ENCODE measurements around the gene ASPN. TPM values are rescaled to one million over a fixed set of nuclear protein-coding genes. Genes with fewer than 3 reads are reported as not detected.
"Not testable (repeated sequence)": the region's sequence is repeated elsewhere in the genome, so short reads cannot be mapped to it uniquely, and the experiment has no call there.

Gene ASPN
- total and polyA plus RNA-seq, 4 donors = 6.4 to 11.4 (median 6.9) TPM

DNA sequence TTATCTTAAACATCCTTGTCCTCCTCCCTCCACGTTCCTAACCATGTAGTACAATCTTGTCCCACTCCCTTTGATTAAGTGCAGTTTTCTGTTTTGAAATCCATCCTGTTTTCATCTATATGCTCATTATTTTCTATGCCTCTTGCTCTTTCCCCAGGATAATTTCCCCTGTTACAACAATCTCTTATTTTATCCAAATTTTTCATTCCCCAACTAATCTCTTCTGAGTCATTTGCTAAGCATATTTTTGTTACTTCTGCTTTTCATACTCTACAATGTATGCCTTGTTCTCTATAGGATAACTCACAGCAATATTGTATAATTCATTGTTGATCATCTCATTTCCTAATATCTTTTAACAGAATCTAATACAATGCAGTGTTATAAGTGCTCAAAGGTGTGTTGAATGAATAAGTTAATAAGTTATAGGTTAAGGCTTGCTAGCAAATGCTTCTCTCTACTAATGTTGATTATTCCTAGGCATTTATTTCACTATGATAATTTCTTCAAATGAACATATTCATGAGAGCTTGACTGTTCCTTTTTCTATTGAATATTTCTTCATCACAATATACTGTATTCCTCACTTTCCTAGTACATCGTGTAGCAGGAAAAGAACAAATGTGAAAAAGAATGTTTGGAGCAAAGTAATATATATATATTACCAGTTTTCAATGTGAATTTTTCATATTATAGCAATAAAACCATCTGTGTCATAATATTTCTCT is 59.5 kb downstream of the ASPN start:
- no peaks in the 10 kb centered on the region for H3K36me3 ChIP-seq (ENCODE audit: control insufficient read depth in 4 of 4, insufficient read depth in 3 of 4, low read depth in 1 of 4, low read length in 3 of 4)
- H3K9ac ChIP-seq (ENCODE audit: low read depth in 1 of 2, low read length in 2 of 2) = no peak overlapping the region
- H3K9me3 ChIP-seq (ENCODE audit: control insufficient read depth in 4 of 4, low read length in 3 of 4) = no peaks in the 10 kb centered on the region
- H3K4me3 ChIP-seq (ENCODE audit: low read depth in 1 of 3, low read length in 3 of 3) = no peak overlapping the region
- WGBS = 91% methylated on average over 2 of the region's 2 CpGs
- DNase-seq (ENCODE audit: low spot score) = no peak
- H3K27me3 ChIP-seq (ENCODE audit: control insufficient read depth in 4 of 4, insufficient read depth in 4 of 4, low read length in 3 of 4) = no peaks in the 10 kb centered on the region
- no peak for TF ChIP-seq EGR1 (IDR thresholded peaks at IDR 0.05; ENCODE audit: low read depth in 2 of 2)
- no peak for TF ChIP-seq FOXA2 (IDR thresholded peaks at IDR 0.05)
- no peaks in the 10 kb centered on the region for H3K4me1 ChIP-seq (ENCODE audit: control insufficient read depth in 4 of 4, insufficient read depth in 4 of 4, low read length in 3 of 4)
- no peak overlapping the region for H3K27ac ChIP-seq (ENCODE audit: low read depth in 1 of 2, low read length in 2 of 2)

DNA sequence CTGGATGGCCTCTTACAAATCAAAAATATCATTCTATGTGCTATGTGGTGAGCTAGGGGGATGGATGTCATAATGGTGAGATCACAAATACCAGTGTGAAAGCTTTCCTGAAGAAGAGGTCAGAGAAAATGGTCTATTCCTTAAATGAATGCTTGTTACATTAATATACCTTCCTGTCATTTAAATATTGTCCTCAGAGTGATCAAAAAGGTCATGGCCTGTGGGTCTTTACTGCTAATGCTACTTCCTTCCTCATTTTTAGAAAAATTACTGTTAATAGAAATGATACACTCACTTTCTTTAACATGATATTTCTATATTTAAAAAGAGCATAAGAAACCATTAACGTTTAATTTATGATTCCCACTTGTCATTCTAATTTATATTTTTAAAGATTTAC is 67.7 kb downstream of the ASPN start:
- Histone ChIP-seq H3K4me1 (ENCODE audit: control insufficient read depth in 4 of 4, insufficient read depth in 4 of 4, low read length in 3 of 4) (no peaks in the 10 kb centered on the region), H3K9me3 (ENCODE audit: control insufficient read depth in 4 of 4, low read length in 3 of 4) (no peaks in the 10 kb centered on the region), H3K27ac (ENCODE audit: low read depth in 1 of 2, low read length in 2 of 2) (no peak overlapping the region), H3K36me3 (ENCODE audit: control insufficient read depth in 4 of 4, insufficient read depth in 3 of 4, low read depth in 1 of 4, low read length in 3 of 4) (no peaks in the 10 kb centered on the region), H3K9ac (ENCODE audit: low read depth in 1 of 2, low read length in 2 of 2) (no peak overlapping the region), H3K4me3 (ENCODE audit: low read depth in 1 of 3, low read length in 3 of 3) (no peak overlapping the region), H3K27me3 (ENCODE audit: control insufficient read depth in 4 of 4, insufficient read depth in 4 of 4, low read length in 3 of 4) (no peaks in the 10 kb centered on the region)
- TF ChIP-seq, protein P1, sequence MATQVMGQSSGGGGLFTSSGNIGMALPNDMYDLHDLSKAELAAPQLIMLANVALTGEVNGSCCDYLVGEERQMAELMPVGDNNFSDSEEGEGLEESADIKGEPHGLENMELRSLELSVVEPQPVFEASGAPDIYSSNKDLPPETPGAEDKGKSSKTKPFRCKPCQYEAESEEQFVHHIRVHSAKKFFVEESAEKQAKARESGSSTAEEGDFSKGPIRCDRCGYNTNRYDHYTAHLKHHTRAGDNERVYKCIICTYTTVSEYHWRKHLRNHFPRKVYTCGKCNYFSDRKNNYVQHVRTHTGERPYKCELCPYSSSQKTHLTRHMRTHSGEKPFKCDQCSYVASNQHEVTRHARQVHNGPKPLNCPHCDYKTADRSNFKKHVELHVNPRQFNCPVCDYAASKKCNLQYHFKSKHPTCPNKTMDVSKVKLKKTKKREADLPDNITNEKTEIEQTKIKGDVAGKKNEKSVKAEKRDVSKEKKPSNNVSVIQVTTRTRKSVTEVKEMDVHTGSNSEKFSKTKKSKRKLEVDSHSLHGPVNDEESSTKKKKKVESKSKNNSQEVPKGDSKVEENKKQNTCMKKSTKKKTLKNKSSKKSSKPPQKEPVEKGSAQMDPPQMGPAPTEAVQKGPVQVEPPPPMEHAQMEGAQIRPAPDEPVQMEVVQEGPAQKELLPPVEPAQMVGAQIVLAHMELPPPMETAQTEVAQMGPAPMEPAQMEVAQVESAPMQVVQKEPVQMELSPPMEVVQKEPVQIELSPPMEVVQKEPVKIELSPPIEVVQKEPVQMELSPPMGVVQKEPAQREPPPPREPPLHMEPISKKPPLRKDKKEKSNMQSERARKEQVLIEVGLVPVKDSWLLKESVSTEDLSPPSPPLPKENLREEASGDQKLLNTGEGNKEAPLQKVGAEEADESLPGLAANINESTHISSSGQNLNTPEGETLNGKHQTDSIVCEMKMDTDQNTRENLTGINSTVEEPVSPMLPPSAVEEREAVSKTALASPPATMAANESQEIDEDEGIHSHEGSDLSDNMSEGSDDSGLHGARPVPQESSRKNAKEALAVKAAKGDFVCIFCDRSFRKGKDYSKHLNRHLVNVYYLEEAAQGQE (IDR thresholded peaks at IDR 0.05) = no peak
- no peak for TF ChIP-seq EGR1 (IDR thresholded peaks at IDR 0.05; ENCODE audit: low read depth in 2 of 2)
- no peak for TF ChIP-seq RXRA (IDR thresholded peaks at IDR 0.05)
- TF ChIP-seq YY1 (IDR thresholded peaks at IDR 0.05) = no peak
- no peak for TF ChIP-seq NR2F2 (IDR thresholded peaks at IDR 0.05)
- no peak for TF ChIP-seq FOXA2 (IDR thresholded peaks at IDR 0.05)
- TF ChIP-seq HNF4G (IDR thresholded peaks at IDR 0.05) = no peak
- 75% methylated on average over 1 of the region's 1 CpG for WGBS
- no peak for DNase-seq (ENCODE audit: low spot score)

DNA sequence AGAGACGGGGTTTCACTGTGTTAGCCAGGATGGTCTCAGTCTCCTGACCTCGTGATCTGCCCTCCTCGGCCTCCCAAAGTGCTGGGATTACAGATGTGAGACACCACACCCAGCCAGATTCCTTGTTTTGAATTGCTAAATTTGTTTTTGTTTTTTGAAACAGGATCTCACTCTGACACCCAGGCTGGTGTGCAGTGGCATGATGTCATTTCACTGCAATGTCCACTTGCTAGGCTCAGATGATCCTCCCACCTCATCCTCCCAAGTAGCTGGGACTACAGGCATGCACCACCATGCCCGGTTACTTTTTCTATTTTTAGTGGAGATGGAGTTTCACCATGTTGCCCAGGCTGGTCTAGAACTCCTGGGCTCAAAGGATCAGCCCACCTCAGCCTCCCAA is 71.1 kb downstream of the ASPN start:
- not testable (repeated sequence) for DNase-seq (ENCODE audit: low spot score); H3K9me3 ChIP-seq (ENCODE audit: control insufficient read depth in 4 of 4, low read length in 3 of 4); H3K4me3 ChIP-seq (ENCODE audit: low read depth in 1 of 3, low read length in 3 of 3); H3K36me3 ChIP-seq (ENCODE audit: control insufficient read depth in 4 of 4, insufficient read depth in 3 of 4, low read depth in 1 of 4, low read length in 3 of 4); H3K27me3 ChIP-seq (ENCODE audit: control insufficient read depth in 4 of 4, insufficient read depth in 4 of 4, low read length in 3 of 4); H3K27ac ChIP-seq (ENCODE audit: low read depth in 1 of 2, low read length in 2 of 2); H3K4me1 ChIP-seq (ENCODE audit: control insufficient read depth in 4 of 4, insufficient read depth in 4 of 4, low read length in 3 of 4); H3K9ac ChIP-seq (ENCODE audit: low read depth in 1 of 2, low read length in 2 of 2)
- WGBS = 87% methylated on average over 4 of the region's 4 CpGs

DNA sequence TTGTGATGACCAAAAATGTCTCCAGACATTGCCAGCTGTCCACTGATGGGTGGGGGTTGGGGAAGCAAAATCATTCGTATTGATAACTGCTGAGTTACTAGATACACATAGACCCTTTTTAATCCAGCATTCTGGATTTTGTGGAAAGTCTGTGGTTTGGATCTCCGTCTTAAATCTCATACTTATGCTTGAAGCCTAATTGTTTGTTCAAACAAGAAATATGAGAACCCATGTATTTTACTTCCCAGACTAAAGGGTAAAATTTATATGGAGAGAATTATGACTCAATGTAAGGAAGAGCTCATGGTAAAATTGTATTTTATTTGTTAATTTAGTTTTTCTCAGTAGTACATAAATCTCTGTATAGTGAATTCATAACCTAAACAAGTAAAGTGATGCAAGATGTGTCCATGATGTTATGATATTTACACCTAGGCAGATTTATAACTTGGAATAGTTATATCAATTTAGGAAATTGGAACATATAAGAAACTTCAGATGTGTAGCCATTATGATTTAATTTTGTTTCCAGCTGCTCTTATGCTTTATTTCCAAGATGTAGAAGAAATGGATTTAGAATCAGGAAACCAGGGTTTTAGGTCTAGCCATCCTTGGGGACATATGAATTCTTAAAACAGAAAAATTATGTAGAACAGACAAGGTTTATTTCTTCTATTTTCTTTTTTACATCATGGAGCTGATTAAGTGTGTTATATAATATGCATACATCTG is 73.4 kb downstream of the ASPN start:
- Histone ChIP-seq H3K36me3 (ENCODE audit: control insufficient read depth in 4 of 4, insufficient read depth in 3 of 4, low read depth in 1 of 4, low read length in 3 of 4) (no peaks in the 10 kb centered on the region), H3K27ac (ENCODE audit: low read depth in 1 of 2, low read length in 2 of 2) (no peak overlapping the region), H3K4me1 (ENCODE audit: control insufficient read depth in 4 of 4, insufficient read depth in 4 of 4, low read length in 3 of 4) (no peaks in the 10 kb centered on the region), H3K4me3 (ENCODE audit: low read depth in 1 of 3, low read length in 3 of 3) (no peak overlapping the region), H3K9me3 (ENCODE audit: control insufficient read depth in 4 of 4, low read length in 3 of 4) (no peaks in the 10 kb centered on the region), H3K27me3 (ENCODE audit: control insufficient read depth in 4 of 4, insufficient read depth in 4 of 4, low read length in 3 of 4) (no peaks in the 10 kb centered on the region), H3K9ac (ENCODE audit: low read depth in 1 of 2, low read length in 2 of 2) (no peak overlapping the region)
- WGBS = 98% methylated on average over 2 of the region's 2 CpGs
- DNase-seq (ENCODE audit: low spot score) = no peak
- TF ChIP-seq FOXA2 (IDR thresholded peaks at IDR 0.05) (no peak), RAD21 (IDR thresholded peaks at IDR 0.05) (no peak), RXRA (IDR thresholded peaks at IDR 0.05) (no peak), HNF4A (conservative IDR thresholded peaks at IDR 0.05) (no peak), NR2F2 (IDR thresholded peaks at IDR 0.05) (no peak), FOXA1 (IDR thresholded peaks at IDR 0.05) (no peak), TAF1 (conservative IDR thresholded peaks at IDR 0.05) (no peak), GABPA (IDR thresholded peaks at IDR 0.05 in 1 of 2, conservative IDR thresholded peaks at IDR 0.05 in 1 of 2) (no peak), YY1 (IDR thresholded peaks at IDR 0.05) (no peak)
- TF ChIP-seq, protein P2, sequence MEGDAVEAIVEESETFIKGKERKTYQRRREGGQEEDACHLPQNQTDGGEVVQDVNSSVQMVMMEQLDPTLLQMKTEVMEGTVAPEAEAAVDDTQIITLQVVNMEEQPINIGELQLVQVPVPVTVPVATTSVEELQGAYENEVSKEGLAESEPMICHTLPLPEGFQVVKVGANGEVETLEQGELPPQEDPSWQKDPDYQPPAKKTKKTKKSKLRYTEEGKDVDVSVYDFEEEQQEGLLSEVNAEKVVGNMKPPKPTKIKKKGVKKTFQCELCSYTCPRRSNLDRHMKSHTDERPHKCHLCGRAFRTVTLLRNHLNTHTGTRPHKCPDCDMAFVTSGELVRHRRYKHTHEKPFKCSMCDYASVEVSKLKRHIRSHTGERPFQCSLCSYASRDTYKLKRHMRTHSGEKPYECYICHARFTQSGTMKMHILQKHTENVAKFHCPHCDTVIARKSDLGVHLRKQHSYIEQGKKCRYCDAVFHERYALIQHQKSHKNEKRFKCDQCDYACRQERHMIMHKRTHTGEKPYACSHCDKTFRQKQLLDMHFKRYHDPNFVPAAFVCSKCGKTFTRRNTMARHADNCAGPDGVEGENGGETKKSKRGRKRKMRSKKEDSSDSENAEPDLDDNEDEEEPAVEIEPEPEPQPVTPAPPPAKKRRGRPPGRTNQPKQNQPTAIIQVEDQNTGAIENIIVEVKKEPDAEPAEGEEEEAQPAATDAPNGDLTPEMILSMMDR (IDR thresholded peaks at IDR 0.05; ENCODE audit: low read depth, low read length, missing input control) = no peak
- TF ChIP-seq, protein P3, sequence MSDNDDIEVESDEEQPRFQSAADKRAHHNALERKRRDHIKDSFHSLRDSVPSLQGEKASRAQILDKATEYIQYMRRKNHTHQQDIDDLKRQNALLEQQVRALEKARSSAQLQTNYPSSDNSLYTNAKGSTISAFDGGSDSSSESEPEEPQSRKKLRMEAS (IDR thresholded peaks at IDR 0.05) = no peak

Measured in liver (tissue), 9 donors.